Left lung (tissue), 10 donors: ENCODE data around the gene FBXO2. TPM values are rescaled to one million over a fixed set of nuclear protein-coding genes. Genes with fewer than 3 reads are reported as not detected.

Experiments used
- ATAC-seq: fragments of 200-7000 bp; cut with Tn5 transposase; one replicate; pipeline ENCODE4 v1.9.1; 2020; ENCODE audit warnings: moderate library complexity
- DNase-seq, 4 donors: peaks; one replicate each; pipeline ENCODE4 v3.0.0-alpha.2; 2013 to 2020
- H3K27ac ChIP-seq, 2 donors: fragments of 200-600 bp; sonication (generic) in 1 of 2; one replicate each; pipeline versions ENCODE4 v1.5.0 to v1.8.0; 2020 to 2021
- H3K27me3 ChIP-seq, 2 donors: fragments of 200-600 bp; sonication (generic) in 1 of 2; one replicate each; pipeline versions ENCODE4 v1.5.0 to v1.8.0; 2020 to 2021
- H3K36me3 ChIP-seq, 2 donors: fragments of 200-600 bp; sonication (generic) in 1 of 2; one replicate each; pipeline versions ENCODE4 v1.5.0 to v1.8.0; 2020 to 2021
- H3K4me1 ChIP-seq, 2 donors: fragments of 200-600 bp; one replicate each; pipeline ENCODE4 v1.8.0; 2021
- H3K4me3 ChIP-seq, 2 donors: fragments of 200-600 bp; sonication (generic) in 1 of 2; one replicate each; pipeline versions ENCODE4 v1.5.0 to v1.8.0; 2020 to 2021; ENCODE audit warnings: mild to moderate bottlenecking in 1 of 2
- H3K9me3 ChIP-seq, 2 donors: fragments of 200-600 bp; sonication (generic) in 1 of 2; one replicate each; pipeline versions ENCODE4 v1.5.0 to v1.8.0; 2020 to 2021
- CTCF ChIP-seq, 2 donors: fragments of 200-600 bp; sonication (generic) in 1 of 2; IDR thresholded peaks; one replicate each; pipeline versions ENCODE4 v1.5.0 to v1.8.0; 2021; ENCODE audit warnings: antibody characterized with exemption in 2 of 2
- intact Hi-C, 2 donors: fragments of 100-400 bp; cut with DNase I; formaldehyde crosslinking; loops; one replicate each; pipeline versions ENCODE4 v1.11.2 to v1.14.2; 2022
- polyA plus RNA-seq, 6 donors: library from polyadenylated mRNA; unstranded; fragments of 120-200 nt; gene quantifications; one replicate each; pipeline ENCODE4 v1.2.1, GENCODE V29; 2013; ENCODE audit not compliant: insufficient read length in 6 of 6
- total RNA-seq, 2 donors: library from RNA; stranded (reverse); fragmentation: NEBNext Ultra II Directional; extraction: Animal tissue kit (Norgen Biotek cat#: 25700); gene quantifications; one replicate each; pipeline ENCODE4 v1.2.1, GENCODE V29; 2021
- donor health status: DM: no; HTN: yes; CAD: no.
- donor health status: DM: no; HTN: no; CAD: no.

The FBXO2 gene
- total and polyA plus RNA-seq, 8 donors = 0.57 to 12.7 (median 0.81) TPM

DNA sequence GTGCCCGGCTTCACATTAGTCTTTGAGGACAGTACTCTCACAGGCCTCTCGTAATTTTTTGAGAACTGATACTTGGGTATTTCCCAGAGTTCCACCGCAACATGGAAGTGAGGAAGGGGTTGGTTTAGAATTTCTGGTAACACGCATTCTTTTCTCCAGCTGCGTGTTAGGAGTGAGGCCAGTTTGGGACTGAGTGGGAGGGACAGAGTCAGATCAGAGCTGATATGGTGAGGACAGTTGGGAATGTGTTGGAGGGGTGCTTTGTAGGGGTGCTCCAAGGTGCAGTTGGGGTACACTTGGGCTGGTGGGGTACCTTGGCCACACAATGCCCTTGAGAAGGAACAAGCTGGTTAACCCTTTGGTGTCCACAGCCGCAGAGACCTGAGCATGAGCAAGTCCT lies 16.5 kb upstream of the FBXO2 start:
- Histone ChIP-seq H3K27ac (peak overlapping the region in 1 of 2 donors; percentile 37), H3K4me1 (peaks cover 2 to 20% of the 10 kb centered on the region in 2 donors), H3K27me3 (no peaks in the 10 kb centered on the region), H3K9me3 (no peaks in the 10 kb centered on the region), H3K36me3 (peaks cover 0 to 68% of the 10 kb centered on the region in 2 donors), H3K4me3 (no peak overlapping the region)
- no peak for DNase-seq
- no peak for TF ChIP-seq CTCF (IDR thresholded peaks at IDR 0.05)
- ATAC-seq = no peak
- intact Hi-C loops = no loop called here

DNA sequence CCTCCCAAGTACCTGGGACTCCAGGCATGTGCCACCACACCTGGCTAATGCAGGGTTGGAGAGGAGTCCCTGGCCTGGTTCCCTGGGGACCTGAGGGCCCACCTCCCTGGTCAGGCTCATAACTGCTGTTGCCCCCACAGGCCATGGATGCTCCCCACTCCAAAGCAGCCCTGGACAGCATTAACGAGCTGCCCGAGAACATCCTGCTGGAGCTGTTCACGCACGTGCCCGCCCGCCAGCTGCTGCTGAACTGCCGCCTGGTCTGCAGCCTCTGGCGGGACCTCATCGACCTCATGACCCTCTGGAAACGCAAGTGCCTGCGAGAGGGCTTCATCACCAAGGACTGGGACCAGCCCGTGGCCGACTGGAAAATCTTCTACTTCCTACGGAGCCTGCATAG lies 14.3 kb upstream of the FBXO2 start:
- peaks cover 0 to 45% of the 10 kb centered on the region in 2 donors for H3K36me3 ChIP-seq
- no peaks in the 10 kb centered on the region for H3K9me3 ChIP-seq
- ATAC-seq (no peak), DNase-seq (no peak)
- TF ChIP-seq CTCF (IDR thresholded peaks at IDR 0.05) = no peak
- H3K4me1 ChIP-seq = peaks cover 2 to 32% of the 10 kb centered on the region in 2 donors
- H3K27me3 ChIP-seq = no peaks in the 10 kb centered on the region
- no peak overlapping the region for H3K4me3 ChIP-seq
- intact Hi-C loops = no loop called here
- no peak overlapping the region for H3K27ac ChIP-seq

DNA sequence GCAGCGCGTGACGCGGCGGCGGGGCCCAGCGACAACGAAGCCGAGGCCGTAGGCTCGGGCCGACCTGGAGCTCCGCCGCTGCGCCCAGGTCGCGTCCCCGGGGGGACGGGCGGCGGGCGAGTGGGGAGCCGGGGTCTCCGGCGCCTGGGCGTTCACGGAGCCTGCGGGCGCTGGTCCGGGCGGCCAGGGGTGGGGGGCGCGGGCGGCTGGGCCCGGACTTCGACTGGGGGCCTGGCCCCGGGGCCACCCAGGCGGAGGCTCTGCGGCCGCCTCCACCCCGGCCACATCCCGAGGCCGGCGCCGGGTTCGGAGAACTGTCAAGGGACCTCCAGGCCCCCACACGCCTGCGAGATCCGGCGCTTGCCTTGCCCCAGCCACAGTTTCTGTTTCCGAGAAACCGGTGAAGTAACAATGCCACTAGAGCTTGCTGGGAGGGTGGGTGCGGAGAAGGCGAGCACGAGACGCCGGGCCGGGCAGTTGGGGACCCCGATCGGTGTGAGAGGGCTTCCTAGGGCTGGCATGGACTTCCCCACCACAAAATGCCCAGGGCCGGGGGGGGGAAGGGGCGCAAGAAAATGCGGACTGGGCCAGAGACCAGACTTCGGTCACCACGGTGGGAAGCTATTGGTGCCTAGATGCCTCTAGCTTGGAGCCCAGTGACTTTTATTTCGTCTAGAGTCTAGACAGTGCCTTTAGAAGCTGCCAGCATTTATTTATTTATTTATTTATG lies 10.3 kb upstream of the FBXO2 start:
- Histone ChIP-seq H3K4me1 (peaks cover 2 to 23% of the 10 kb centered on the region in 2 donors), H3K27me3 (no peaks in the 10 kb centered on the region), H3K27ac (peak overlapping the region; percentile 76 to 91), H3K4me3 (peak overlapping the region; percentile 47 to 62), H3K36me3 (peaks cover 0 to 21% of the 10 kb centered on the region in 2 donors), H3K9me3 (no peaks in the 10 kb centered on the region)
- ATAC-seq = peak; percentile 47
- no peak for TF ChIP-seq CTCF (IDR thresholded peaks at IDR 0.05)
- intact Hi-C loops = no loop called here
- peak in 3 of 4 donors; percentile 58 to 87 (median 59) for DNase-seq

DNA sequence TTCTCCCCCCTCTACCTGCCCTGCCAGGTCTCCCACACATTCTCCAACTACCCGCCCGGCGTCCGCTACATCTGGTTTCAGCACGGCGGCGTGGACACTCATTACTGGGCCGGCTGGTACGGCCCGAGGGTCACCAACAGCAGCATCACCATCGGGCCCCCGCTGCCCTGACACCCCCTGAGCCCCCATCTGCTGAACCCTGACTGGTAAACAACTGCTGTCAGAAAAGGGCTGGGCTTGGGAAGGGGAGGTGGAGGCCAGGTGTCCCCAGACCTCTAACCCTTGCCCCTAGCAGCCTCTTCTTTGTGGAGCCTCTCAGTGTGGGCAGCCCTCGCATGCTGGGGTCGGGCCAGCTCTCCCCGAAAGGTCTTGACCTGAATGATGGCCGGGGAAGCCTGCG lies 6.9 kb upstream of the FBXO2 start:
- Histone ChIP-seq H3K27me3 (no peaks in the 10 kb centered on the region), H3K9me3 (no peaks in the 10 kb centered on the region), H3K36me3 (peaks cover 0 to 10% of the 10 kb centered on the region in 2 donors), H3K4me3 (no peak overlapping the region), H3K4me1 (peaks cover 0 to 19% of the 10 kb centered on the region in 2 donors), H3K27ac (no peak overlapping the region)
- TF ChIP-seq CTCF (IDR thresholded peaks at IDR 0.05) = no peak
- intact Hi-C loops = no loop called here
- ATAC-seq (no peak), DNase-seq (no peak)

GRCh38 chr1:11659748-11660147 lies 5.5 kb upstream of the FBXO2 start:
- DNase-seq = no peak
- Histone ChIP-seq H3K4me3 (no peak overlapping the region), H3K9me3 (no peaks in the 10 kb centered on the region), H3K27ac (no peak overlapping the region), H3K4me1 (peaks cover 8 to 26% of the 10 kb centered on the region in 2 donors), H3K27me3 (peaks cover 0 to 6% of the 10 kb centered on the region in 2 donors), H3K36me3 (peaks cover 0 to 10% of the 10 kb centered on the region in 2 donors)
- no peak for TF ChIP-seq CTCF (IDR thresholded peaks at IDR 0.05)
- ATAC-seq = no peak
- intact Hi-C loops = no loop called here
